ENCODE results near the gene CD300LB. TPM values are rescaled to one million over a fixed set of nuclear protein-coding genes. Genes with fewer than 3 reads are reported as not detected.
"Not testable (repeated sequence)": the region's sequence is repeated elsewhere in the genome, so short reads cannot be mapped to it uniquely, and the experiment has no call there.

The CD300LB gene
- total RNA-seq, 6 experiments from 2014 or later = not detected

GRCh38 chr17:74565126-74565525, 33.9 kb upstream of the CD300LB start:
- peaks cover 27% of the 10 kb centered on the region for H3K36me3 Mint-ChIP-seq (ENCODE audit: low read depth)
- no peaks in the 10 kb centered on the region; the same call in 1 of the 2 replicates for H3K27me3 Mint-ChIP-seq (ENCODE audit: insufficient read depth)
- no peak overlapping the region for H3K4me3 Mint-ChIP-seq
- H3K27ac Mint-ChIP-seq = no peak overlapping the region
- peaks cover 56% of the 10 kb centered on the region for H3K9me3 Mint-ChIP-seq
- no peak for TF ChIP-seq CTCF (IDR thresholded peaks at IDR 0.05)
- no peaks in the 10 kb centered on the region for H3K4me1 Mint-ChIP-seq (ENCODE audit: low read depth)
- DNase-seq = no peak

GRCh38 chr17:74563358-74563757, 32.1 kb upstream of the CD300LB start:
- peaks cover 60% of the 10 kb centered on the region for H3K9me3 Mint-ChIP-seq
- TF ChIP-seq CTCF (IDR thresholded peaks at IDR 0.05) = no peak
- no peak overlapping the region for H3K27ac Mint-ChIP-seq
- DNase-seq = no peak
- H3K27me3 Mint-ChIP-seq (ENCODE audit: insufficient read depth) = no peaks in the 10 kb centered on the region; the same call in none of the 2 replicates
- H3K4me1 Mint-ChIP-seq (ENCODE audit: low read depth) = no peaks in the 10 kb centered on the region
- no peak overlapping the region for H3K4me3 Mint-ChIP-seq
- H3K36me3 Mint-ChIP-seq (ENCODE audit: low read depth) = peaks cover 21% of the 10 kb centered on the region

GRCh38 chr17:74561586-74561985, 30.3 kb upstream of the CD300LB start:
- Mint-ChIP-seq H3K9me3 (peaks cover 64% of the 10 kb centered on the region), H3K27me3 (ENCODE audit: insufficient read depth) (no peaks in the 10 kb centered on the region; the same call in none of the 2 replicates), H3K27ac (no peak overlapping the region), H3K4me1 (ENCODE audit: low read depth) (no peaks in the 10 kb centered on the region), H3K36me3 (ENCODE audit: low read depth) (peaks cover 18% of the 10 kb centered on the region), H3K4me3 (no peak overlapping the region)
- no peak for TF ChIP-seq CTCF (IDR thresholded peaks at IDR 0.05)
- DNase-seq = no peak

- no peak overlapping the region for H3K27ac Mint-ChIP-seq
- TF ChIP-seq CTCF (IDR thresholded peaks at IDR 0.05) = no peak
- H3K9me3 Mint-ChIP-seq = peaks cover 77% of the 10 kb centered on the region
- DNase-seq = no peak
- no peaks in the 10 kb centered on the region; the same call in none of the 2 replicates for H3K27me3 Mint-ChIP-seq (ENCODE audit: insufficient read depth)
- H3K36me3 Mint-ChIP-seq (ENCODE audit: low read depth) = peaks cover 18% of the 10 kb centered on the region
- H3K4me1 Mint-ChIP-seq (ENCODE audit: low read depth) = no peaks in the 10 kb centered on the region
- no peak overlapping the region for H3K4me3 Mint-ChIP-seq
Measured at GRCh38 chr17:74558882-74559519, 27.7 kb upstream of the CD300LB start.

GRCh38 chr17:74558402-74558801, 27.1 kb upstream of the CD300LB start:
- Mint-ChIP-seq H3K9me3 (peaks cover 73% of the 10 kb centered on the region), H3K36me3 (ENCODE audit: low read depth) (peaks cover 15% of the 10 kb centered on the region)
- H3K27ac Mint-ChIP-seq; H3K27me3 Mint-ChIP-seq (ENCODE audit: insufficient read depth); H3K4me1 Mint-ChIP-seq (ENCODE audit: low read depth); H3K4me3 Mint-ChIP-seq; DNase-seq: not testable (repeated sequence)

- peaks cover 65% of the 10 kb centered on the region for H3K9me3 Mint-ChIP-seq
- H3K27ac Mint-ChIP-seq = no peak overlapping the region
- DNase-seq = no peak
- no peaks in the 10 kb centered on the region for H3K4me1 Mint-ChIP-seq (ENCODE audit: low read depth)
- no peaks in the 10 kb centered on the region; the same call in 1 of the 2 replicates for H3K27me3 Mint-ChIP-seq (ENCODE audit: insufficient read depth)
- peaks cover 4% of the 10 kb centered on the region; the same call in 1 of the 2 replicates for H3K36me3 Mint-ChIP-seq (ENCODE audit: low read depth)
- TF ChIP-seq CTCF (IDR thresholded peaks at IDR 0.05) = no peak
- no peak overlapping the region for H3K4me3 Mint-ChIP-seq
Measured at GRCh38 chr17:74555427-74555940, 24.2 kb upstream of the CD300LB start.

Measured in HFFc6 (cell line).